ENCODE measurements around the gene CACNA2D1.
"Not testable (repeated sequence)": the region's sequence is repeated elsewhere in the genome, so short reads cannot be mapped to it uniquely, and the experiment has no call there.

- TF ChIP-seq EZH2phosphoT487 (IDR thresholded peaks at IDR 0.05; ENCODE audit: borderline replicate concordance, low read length); CTCF (conservative IDR thresholded peaks at IDR 0.05; ENCODE audit: low read depth, low read length); EZH2 (IDR thresholded peaks at IDR 0.05; ENCODE audit: low read length, unreplicated experiment): not testable (repeated sequence)
These were observed 429.0 kb downstream of the CACNA2D1 start for GRCh38 chr7:82014574-82014973.

All from PC-3 (cell line).